ENCODE data around the gene SLC35F2. TPM values are rescaled to one million over a fixed set of nuclear protein-coding genes. Genes with fewer than 3 reads are reported as not detected.

Gene SLC35F2
- total and polyA plus RNA-seq, 2 of the 4 experiments (the other 2 are of a cell fraction): 4.9 to 15.4 TPM

DNA sequence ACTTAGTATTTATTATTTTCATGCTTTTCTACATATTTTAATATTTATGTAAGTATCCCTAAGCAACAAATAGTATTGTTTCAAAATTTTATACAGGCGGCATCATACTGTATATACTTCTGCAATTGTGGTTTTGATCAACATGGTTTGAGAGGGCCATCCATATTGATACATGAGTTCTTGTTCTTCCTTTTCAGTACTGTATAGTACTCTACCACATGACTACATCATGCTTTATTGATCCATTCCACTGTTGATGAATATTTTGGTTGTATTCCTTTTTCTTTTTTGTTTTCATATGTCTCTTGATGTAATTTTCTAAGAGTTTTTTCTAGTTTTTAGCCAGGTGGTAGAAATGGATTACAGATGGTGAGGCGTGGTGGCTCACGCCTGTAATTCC lies 40.1 kb downstream of the SLC35F2 start:
- intact Hi-C loops (cut with micrococcal nuclease): no loop called here
- DNase-seq (no peak), ATAC-seq (ENCODE audit: low read depth) (no peak)
- Histone ChIP-seq H3K56ac (ENCODE audit: extremely low read depth, insufficient read depth, low read length) (no peak overlapping the region), H4K8ac (ENCODE audit: low read depth in 2 of 2, low read length in 2 of 2) (no peak overlapping the region), H3K9ac (ENCODE audit: low read depth, low read length) (no peak overlapping the region), H3K4me3 (ENCODE audit: insufficient read depth, low read depth, low read length) (no peak overlapping the region), H2AFZ (replicated peaks; ENCODE audit: low read length, poor library complexity) (no peak overlapping the region), H2AK5ac (ENCODE audit: low read depth, low read length) (no peak overlapping the region), H2BK20ac (ENCODE audit: low read depth, low read length) (no peak overlapping the region), H3K4ac (ENCODE audit: low read depth, low read length) (no peak overlapping the region), H4K91ac (ENCODE audit: insufficient read depth, low read depth, low read length) (no peak overlapping the region), H3K18ac (ENCODE audit: low read depth, low read length) (no peak overlapping the region), H2BK15ac (ENCODE audit: low read depth, low read length) (no peak overlapping the region), H4K5ac (ENCODE audit: low read depth, low read length) (no peak overlapping the region), H3K27ac (ENCODE audit: insufficient read depth, low read length) (no peak overlapping the region), H4K20me1 (ENCODE audit: insufficient read depth, low read length) (no peaks in the 10 kb centered on the region), H3K4me2 (ENCODE audit: low read depth, low read length) (no peak overlapping the region), H2BK120ac (ENCODE audit: low read depth, low read length) (no peak overlapping the region), H2BK5ac (ENCODE audit: low read depth, low read length, poor library complexity, severe bottlenecking) (no peak overlapping the region), H3K23ac (ENCODE audit: low read depth, low read length) (no peak overlapping the region), H3K4me1 (ENCODE audit: control insufficient read depth, insufficient read depth, low read length) (no peaks in the 10 kb centered on the region), H3K79me1 (ENCODE audit: low read depth in 1 of 2, low read length in 2 of 2) (peaks cover 0 to 4% of the 10 kb centered on the region in 2 experiments; a peak in 2 of 4 replicates), H3K36me3 (ENCODE audit: control insufficient read depth, insufficient read depth, low read length) (no peaks in the 10 kb centered on the region), H3K27me3 (ENCODE audit: control insufficient read depth, insufficient read depth, low read length) (no peaks in the 10 kb centered on the region), H2AK9ac (replicated peaks; ENCODE audit: low read depth, low read length, poor library complexity) (no peak overlapping the region), H3K14ac (replicated peaks; ENCODE audit: low read depth, low read length) (no peak overlapping the region), H3K9me1 (ENCODE audit: insufficient read depth, low read length) (no peaks in the 10 kb centered on the region; the same call in 1 of the 2 replicates), H3K9me3 (ENCODE audit: control insufficient read depth, insufficient read depth, low read length) (no peaks in the 10 kb centered on the region)
- TF ChIP-seq RFX5 (IDR thresholded peaks at IDR 0.05; ENCODE audit: low read depth, low read length): no peak
- no peak for TF ChIP-seq RAD21 (IDR thresholded peaks at IDR 0.05; ENCODE audit: low read length)
- TF ChIP-seq CEBPB (IDR thresholded peaks at IDR 0.05; ENCODE audit: low read depth, low read length): no peak
- TF ChIP-seq MAFK (IDR thresholded peaks at IDR 0.05; ENCODE audit: low read depth, low read length): no peak
- no peak for TF ChIP-seq SMC3 (IDR thresholded peaks at IDR 0.05; ENCODE audit: low read depth, low read length)
- POLR2A ChIA-PET (ENCODE audit: unreplicated experiment): no interaction called here
- dilution Hi-C loops (cut with HindIII; ENCODE audit: low sequenced_read_pairs, unreplicated experiment): no loop called here
- in situ Hi-C loops (cut with MboI; ENCODE audit: low sequenced_read_pairs): no loop called here
- BruUV-seq (replicated peaks): no TSS peak
- CTCF ChIA-PET: no interaction called here
- no CpG with 5 or more reads among the region's 3 CpGs for WGBS, 2 experiments (ENCODE audit: extremely low coverage in 2 of 2, insufficient read length in 1 of 2)

Data from IMR-90 (cell line).